Retinal pigment epithelial cell (primary cell): ENCODE results near the gene PREX1.

Experiments used
- DNase-seq: peaks from one replicate; pipeline ENCODE4 v3.0.0-alpha.2; 2010; ENCODE audit warnings: low read depth
- H3K4me3 ChIP-seq: 2 replicates; pipeline ENCODE4 v1.5.1; 2011; ENCODE audit warnings: mild to moderate bottlenecking, low read length, control low read depth, moderate library complexity
- CTCF ChIP-seq: conservative IDR thresholded peaks from 2 replicates; pipeline ENCODE4 v1.5.1; 2011; ENCODE audit warnings: low read depth, low read length, control low read depth, inconsistent platforms

The PREX1 gene

GRCh38 chr20:48773837-48774418, 53.9 kb downstream of the PREX1 start:
- no peak for TF ChIP-seq CTCF
- no peak for DNase-seq
- no peak overlapping the region for H3K4me3 ChIP-seq

GRCh38 chr20:48772183-48772976, 55.4 kb downstream of the PREX1 start:
- no peak for DNase-seq
- TF ChIP-seq CTCF: no peak
- no peak overlapping the region for H3K4me3 ChIP-seq

- DNase-seq: no peak
- no peak overlapping the region for H3K4me3 ChIP-seq
- TF ChIP-seq CTCF: no peak
Observed at GRCh38 chr20:48771542-48771941, 56.3 kb downstream of the PREX1 start.

- H3K4me3 ChIP-seq: no peak overlapping the region
- no peak for DNase-seq
- no peak for TF ChIP-seq CTCF
Observed at GRCh38 chr20:48770700-48771442, 56.9 kb downstream of the PREX1 start.

- H3K4me3 ChIP-seq: no peak overlapping the region
- DNase-seq: no peak
- no peak for TF ChIP-seq CTCF
Observed at GRCh38 chr20:48769069-48769983, 58.5 kb downstream of the PREX1 start.
